RWPE1 (cell line): Measurements from ENCODE around the gene ANO7.

Experiments
- CTCF ChIA-PET: fragments of 350-600 bp; sonication (Branson Sonifier 250); formaldehyde crosslinking; extraction: SDS; loops from one replicate; lab custom pipeline; 2021; lab: Yijun Ruan, JAX
- POLR2A ChIA-PET: fragments of 400-600 bp; formaldehyde crosslinking; extraction: SDS; loops from one replicate; lab custom pipeline; 2020; ENCODE audit warnings: antibody characterized with exemption; ENCODE audit not compliant: low non-redundant PET; lab: Yijun Ruan, JAX
- DNase-seq: peaks from one replicate; pipeline ENCODE4 v3.0.0; 2012; ENCODE audit warnings: low spot score
- H3K27ac ChIP-seq: fragments of 450-650 bp; 2 replicates; pipeline ENCODE4 v1.5.1; 2017
- TF ChIP-seq, protein P1 (sequence below): fragments of 450-650 bp; conservative IDR thresholded peaks from 2 replicates; pipeline ENCODE4 v1.5.1; 2017; ENCODE audit warnings: low read depth, mild to moderate bottlenecking

Gene ANO7

GRCh38 chr2:241211276-241211675 is 22.8 kb downstream of the ANO7 start:
- ChIA-PET CTCF (no interaction called here), POLR2A (no interaction called here)
- DNase-seq: no peak
- TF ChIP-seq, protein P1, sequence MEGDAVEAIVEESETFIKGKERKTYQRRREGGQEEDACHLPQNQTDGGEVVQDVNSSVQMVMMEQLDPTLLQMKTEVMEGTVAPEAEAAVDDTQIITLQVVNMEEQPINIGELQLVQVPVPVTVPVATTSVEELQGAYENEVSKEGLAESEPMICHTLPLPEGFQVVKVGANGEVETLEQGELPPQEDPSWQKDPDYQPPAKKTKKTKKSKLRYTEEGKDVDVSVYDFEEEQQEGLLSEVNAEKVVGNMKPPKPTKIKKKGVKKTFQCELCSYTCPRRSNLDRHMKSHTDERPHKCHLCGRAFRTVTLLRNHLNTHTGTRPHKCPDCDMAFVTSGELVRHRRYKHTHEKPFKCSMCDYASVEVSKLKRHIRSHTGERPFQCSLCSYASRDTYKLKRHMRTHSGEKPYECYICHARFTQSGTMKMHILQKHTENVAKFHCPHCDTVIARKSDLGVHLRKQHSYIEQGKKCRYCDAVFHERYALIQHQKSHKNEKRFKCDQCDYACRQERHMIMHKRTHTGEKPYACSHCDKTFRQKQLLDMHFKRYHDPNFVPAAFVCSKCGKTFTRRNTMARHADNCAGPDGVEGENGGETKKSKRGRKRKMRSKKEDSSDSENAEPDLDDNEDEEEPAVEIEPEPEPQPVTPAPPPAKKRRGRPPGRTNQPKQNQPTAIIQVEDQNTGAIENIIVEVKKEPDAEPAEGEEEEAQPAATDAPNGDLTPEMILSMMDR: no peak
- no peak overlapping the region for H3K27ac ChIP-seq

GRCh38 chr2:241213041-241213440 is 24.6 kb downstream of the ANO7 start:
- H3K27ac ChIP-seq: no peak overlapping the region
- DNase-seq: no peak
- ChIA-PET CTCF (interaction anchor here (0.6 kb wide), 1 partner anchor 18 kb away, joined by 5 read pairs; no protein-coding TSS in a partner anchor), POLR2A (no interaction called here)
- TF ChIP-seq, protein P1: no peak

GRCh38 chr2:241213567-241213966 is 25.1 kb downstream of the ANO7 start:
- no peak overlapping the region for H3K27ac ChIP-seq
- no peak for DNase-seq
- TF ChIP-seq, protein P1: no peak
- POLR2A ChIA-PET: no interaction called here
- CTCF ChIA-PET: no interaction called here

DNA sequence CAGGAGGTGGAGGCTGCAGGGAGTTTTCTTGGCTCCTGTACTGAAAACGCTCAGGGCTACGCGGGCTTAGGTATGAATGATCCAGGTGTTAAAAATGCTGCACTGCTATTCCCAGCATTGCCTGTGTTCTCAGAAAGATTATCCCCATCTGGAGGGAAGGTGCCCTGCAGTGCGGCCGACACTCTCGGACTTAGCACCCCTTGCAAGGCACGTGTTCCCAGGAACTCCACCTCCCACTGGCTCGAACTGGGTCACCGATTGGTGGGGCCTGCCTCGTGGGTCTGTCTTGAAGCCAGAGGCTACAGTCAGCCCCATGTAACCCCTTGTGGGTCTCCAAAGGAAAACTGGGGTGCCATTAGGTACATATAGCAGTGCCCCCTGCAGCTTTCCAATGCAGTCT is 25.7 kb downstream of the ANO7 start:
- no peak overlapping the region for H3K27ac ChIP-seq
- TF ChIP-seq, protein P1: no peak
- CTCF ChIA-PET: interaction anchor here (0.6 kb wide), 1 partner anchor 250 kb away, joined by 3 read pairs; no protein-coding TSS in a partner anchor
- no peak for DNase-seq
- POLR2A ChIA-PET: no interaction called here

GRCh38 chr2:241214766-241215165 is 26.3 kb downstream of the ANO7 start:
- ChIA-PET POLR2A (no interaction called here), CTCF (interaction anchor here (0.6 to 1.1 kb wide), 2 partner anchors 36 to 251 kb away, joined by 3 read pairs; no protein-coding TSS in a partner anchor)
- H3K27ac ChIP-seq: no peak overlapping the region
- DNase-seq: no peak
- TF ChIP-seq, protein P1: no peak

- CTCF ChIA-PET: interaction anchor here (0.5 to 1.1 kb wide), 3 partner anchors 36 to 104 kb away, joined by 3 read pairs; no protein-coding TSS in a partner anchor
- no peak for DNase-seq
- POLR2A ChIA-PET: no interaction called here
- TF ChIP-seq, protein P1: no peak
- no peak overlapping the region for H3K27ac ChIP-seq
Observed at GRCh38 chr2:241215421-241215820, 26.9 kb downstream of the ANO7 start.
